ENCODE data around the gene HAND2.

HAND2 gene

GRCh38 chr4:173534434-173534833, 4.4 kb upstream of the HAND2 start:
- TF ChIP-seq REST (IDR thresholded peaks at IDR 0.05; ENCODE audit: low read depth) (no peak), EGR1 (IDR thresholded peaks at IDR 0.05) (no peak), MAX (IDR thresholded peaks at IDR 0.05) (no peak), TAF1 (IDR thresholded peaks at IDR 0.05; ENCODE audit: low read depth) (no peak), NFIC (IDR thresholded peaks at IDR 0.05) (no peak), YY1 (IDR thresholded peaks at IDR 0.05; ENCODE audit: low read depth) (no peak), TEAD4 (IDR thresholded peaks at IDR 0.05) (no peak), USF1 (IDR thresholded peaks at IDR 0.05) (no peak), RAD21 (IDR thresholded peaks at IDR 0.05; ENCODE audit: low read depth) (no peak), EP300 (IDR thresholded peaks at IDR 0.05; ENCODE audit: borderline replicate concordance) (no peak), FOXM1 (IDR thresholded peaks at IDR 0.05; ENCODE audit: borderline replicate concordance, low read depth) (no peak), ZBTB7A (IDR thresholded peaks at IDR 0.05; ENCODE audit: low read depth) (no peak), CREB1 (IDR thresholded peaks at IDR 0.05; ENCODE audit: low read depth) (no peak), CEBPB (IDR thresholded peaks at IDR 0.05) (no peak), TCF12 (IDR thresholded peaks at IDR 0.05; ENCODE audit: low read depth) (no peak)

GRCh38 chr4:173532725-173533511, 2.9 kb upstream of the HAND2 start:
- no peak for TF ChIP-seq FOXM1 (IDR thresholded peaks at IDR 0.05; ENCODE audit: borderline replicate concordance, low read depth)
- no peak for TF ChIP-seq YY1 (IDR thresholded peaks at IDR 0.05; ENCODE audit: low read depth)
- TF ChIP-seq TEAD4 (IDR thresholded peaks at IDR 0.05): no peak
- TF ChIP-seq RAD21 (IDR thresholded peaks at IDR 0.05; ENCODE audit: low read depth): no peak

- TF ChIP-seq MAX (IDR thresholded peaks at IDR 0.05) (no peak), YY1 (IDR thresholded peaks at IDR 0.05; ENCODE audit: low read depth) (no peak), CEBPB (IDR thresholded peaks at IDR 0.05) (no peak), RAD21 (IDR thresholded peaks at IDR 0.05; ENCODE audit: low read depth) (no peak), TAF1 (IDR thresholded peaks at IDR 0.05; ENCODE audit: low read depth) (no peak), TCF12 (IDR thresholded peaks at IDR 0.05; ENCODE audit: low read depth) (no peak), TEAD4 (IDR thresholded peaks at IDR 0.05) (no peak), REST (IDR thresholded peaks at IDR 0.05; ENCODE audit: low read depth) (no peak), CREB1 (IDR thresholded peaks at IDR 0.05; ENCODE audit: low read depth) (no peak), EGR1 (IDR thresholded peaks at IDR 0.05) (no peak)
Measured at GRCh38 chr4:173531086-173531965, 1.3 kb upstream of the HAND2 start.

GRCh38 chr4:173530326-173531085, 477 bp upstream of the HAND2 start:
- TF ChIP-seq REST (IDR thresholded peaks at IDR 0.05; ENCODE audit: low read depth): no peak
- TF ChIP-seq EP300 (IDR thresholded peaks at IDR 0.05; ENCODE audit: borderline replicate concordance): no peak
- TF ChIP-seq CREB1 (IDR thresholded peaks at IDR 0.05; ENCODE audit: low read depth): no peak
- no peak for TF ChIP-seq ZBTB7A (IDR thresholded peaks at IDR 0.05; ENCODE audit: low read depth)
- TF ChIP-seq YY1 (IDR thresholded peaks at IDR 0.05; ENCODE audit: low read depth): no peak
- no peak for TF ChIP-seq FOXM1 (IDR thresholded peaks at IDR 0.05; ENCODE audit: borderline replicate concordance, low read depth)
- TF ChIP-seq TCF12 (IDR thresholded peaks at IDR 0.05; ENCODE audit: low read depth): no peak
- TF ChIP-seq MAX (IDR thresholded peaks at IDR 0.05): no peak
- no peak for TF ChIP-seq TAF1 (IDR thresholded peaks at IDR 0.05; ENCODE audit: low read depth)
- no peak for TF ChIP-seq USF1 (IDR thresholded peaks at IDR 0.05)
- TF ChIP-seq EGR1 (IDR thresholded peaks at IDR 0.05): no peak
- no peak for TF ChIP-seq TEAD4 (IDR thresholded peaks at IDR 0.05)
- no peak for TF ChIP-seq CEBPB (IDR thresholded peaks at IDR 0.05)
- no peak for TF ChIP-seq NFIC (IDR thresholded peaks at IDR 0.05)
- no peak for TF ChIP-seq RAD21 (IDR thresholded peaks at IDR 0.05; ENCODE audit: low read depth)

Measured in Ishikawa (cell line).